HG03565 (cell line): ENCODE results near the gene SERPINA6.
"Not testable (repeated sequence)": the region's sequence is repeated elsewhere in the genome, so short reads cannot be mapped to it uniquely, and the experiment has no call there.

Source experiments
- ATAC-seq: cut with Tn5 transposase; IDR thresholded peaks from one replicate; pipeline ENCODE4 v1.9.1; 2021; ENCODE audit warnings: mild to moderate bottlenecking, moderate library complexity; ENCODE audit not compliant: unreplicated experiment

The SERPINA6 gene

DNA sequence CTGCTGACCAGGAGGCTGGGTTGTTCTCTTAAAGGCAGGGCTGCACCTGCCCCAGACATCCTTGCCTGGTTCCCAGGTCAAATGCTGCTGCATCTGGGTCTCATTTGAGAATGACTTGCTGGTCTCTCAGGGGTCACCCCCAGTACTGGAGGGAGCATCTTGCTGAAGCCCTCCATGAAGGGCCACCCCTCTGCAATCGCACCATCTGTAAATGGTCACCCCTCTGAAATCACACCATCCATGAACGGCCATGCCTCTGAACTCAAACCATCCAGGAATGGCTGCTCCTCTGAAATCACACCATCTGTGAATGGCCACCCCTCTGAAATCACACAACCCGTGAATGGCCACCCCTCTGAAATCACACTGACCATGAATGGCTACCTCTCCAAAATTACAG lies 7.3 kb upstream of the SERPINA6 start:
- ATAC-seq, result no peak

DNA sequence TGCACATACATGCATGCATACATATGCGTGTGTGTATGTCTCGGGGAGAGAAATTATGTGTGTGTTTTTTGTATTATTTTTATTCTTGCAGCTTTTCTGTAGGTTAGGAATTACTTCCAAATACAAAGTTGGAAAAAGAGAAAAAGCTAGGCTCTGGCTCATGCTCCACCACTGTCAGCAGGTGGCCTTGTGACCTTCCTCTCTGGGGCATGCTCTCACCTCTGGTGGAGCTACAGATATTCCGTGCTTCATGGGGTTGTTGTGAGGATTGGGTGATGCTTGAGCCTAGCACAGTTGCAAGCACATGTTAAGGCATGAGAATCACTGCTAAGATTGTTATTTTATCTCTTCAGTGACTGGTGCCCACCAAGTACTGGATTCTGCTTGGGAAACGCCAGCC lies 6.7 kb upstream of the SERPINA6 start:
- no peak for ATAC-seq

- ATAC-seq, result no peak
Measured at GRCh38 chr14:94328196-94328595, 5.1 kb upstream of the SERPINA6 start.

DNA sequence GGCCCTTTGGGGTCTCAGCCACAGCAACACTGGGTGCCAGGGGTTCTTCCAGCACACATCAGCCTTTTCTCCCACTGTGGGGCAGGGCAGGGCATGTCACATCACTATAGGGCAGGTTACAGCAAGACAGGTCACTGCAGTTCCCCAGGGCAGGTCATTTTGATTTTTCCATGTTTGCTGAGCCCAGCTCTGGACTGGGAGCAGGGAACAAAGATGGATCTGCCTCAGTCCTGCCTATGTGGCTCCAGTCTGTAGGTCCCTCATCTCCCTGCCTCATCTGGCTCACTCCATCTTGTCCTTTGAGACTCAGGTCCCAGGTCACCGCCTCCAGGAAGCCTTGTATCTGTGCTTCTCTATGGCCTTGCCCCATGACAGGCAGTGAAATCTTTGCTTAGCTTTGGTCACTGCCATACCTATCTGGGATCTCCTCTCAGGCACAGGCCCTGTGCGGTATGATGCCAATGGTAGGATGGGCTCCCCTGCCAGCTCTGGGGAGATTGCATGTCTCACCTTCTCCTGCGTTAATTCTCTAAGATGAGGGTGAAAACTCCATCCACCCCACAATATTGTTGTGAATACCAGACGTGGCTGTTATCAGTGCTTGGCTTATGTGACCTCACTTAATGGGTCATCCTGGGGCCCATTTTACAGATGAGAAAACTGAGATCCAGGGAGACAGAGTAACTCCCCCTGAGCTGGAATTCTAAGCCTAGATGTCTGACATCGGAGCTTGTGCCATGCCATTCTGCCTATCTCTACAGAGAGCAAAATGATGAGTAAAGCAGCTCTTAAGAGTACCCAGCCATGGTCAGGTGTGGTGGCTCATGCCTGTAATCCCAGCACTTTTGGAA lies 1.5 kb downstream of the SERPINA6 start:
- ATAC-seq, result no peak

DNA sequence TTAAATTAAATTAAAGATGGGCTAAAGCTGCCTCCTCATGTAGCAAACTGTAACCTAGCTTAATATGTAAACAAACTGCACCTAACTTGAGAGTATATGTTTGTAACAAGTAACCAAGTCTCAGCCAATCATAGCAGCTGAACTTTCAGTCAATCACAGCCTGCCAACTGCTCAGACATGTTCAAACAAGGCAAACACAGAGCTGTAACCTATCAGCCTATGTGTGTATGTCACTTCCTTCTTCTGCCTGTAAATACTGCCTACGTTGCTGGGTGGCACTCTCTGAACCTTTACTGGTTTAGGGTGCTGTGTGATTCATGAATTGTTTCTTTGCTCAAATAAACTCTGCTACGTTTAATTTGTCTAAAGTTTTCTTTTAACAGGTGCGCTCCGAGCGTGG lies 2.9 kb downstream of the SERPINA6 start:
- no peak for ATAC-seq

GRCh38 chr14:94317259-94317658 lies 5.9 kb downstream of the SERPINA6 start:
- no peak for ATAC-seq

DNA sequence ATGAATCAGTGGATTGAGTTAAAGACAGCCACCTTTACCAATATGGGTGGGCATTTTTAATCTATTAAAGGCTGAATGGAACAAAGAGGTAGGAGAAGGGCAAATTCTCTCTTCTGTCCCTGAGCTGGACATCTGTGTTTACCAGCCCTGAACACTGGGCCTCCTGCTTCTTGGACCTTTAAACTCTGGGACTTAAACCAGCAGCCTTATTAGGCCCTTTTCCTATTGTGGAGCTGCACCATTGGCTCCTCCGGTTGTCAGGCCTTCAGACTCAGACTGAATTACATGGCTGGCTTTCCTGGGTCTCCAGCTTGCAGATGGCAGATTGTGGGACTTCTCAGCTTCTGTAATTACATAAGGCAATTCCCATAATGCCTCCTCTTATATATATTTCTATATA lies 6.4 kb downstream of the SERPINA6 start:
- no peak for ATAC-seq

- ATAC-seq, result no peak
Measured at GRCh38 chr14:94314890-94315289, 8.2 kb downstream of the SERPINA6 start.

GRCh38 chr14:94313991-94314655 lies 9.0 kb downstream of the SERPINA6 start:
- ATAC-seq, result no peak

- ATAC-seq, result no peak
Measured at GRCh38 chr14:94312481-94313246, 10.5 kb downstream of the SERPINA6 start.

GRCh38 chr14:94310248-94310647 lies 12.9 kb downstream of the SERPINA6 start:
- no peak for ATAC-seq

DNA sequence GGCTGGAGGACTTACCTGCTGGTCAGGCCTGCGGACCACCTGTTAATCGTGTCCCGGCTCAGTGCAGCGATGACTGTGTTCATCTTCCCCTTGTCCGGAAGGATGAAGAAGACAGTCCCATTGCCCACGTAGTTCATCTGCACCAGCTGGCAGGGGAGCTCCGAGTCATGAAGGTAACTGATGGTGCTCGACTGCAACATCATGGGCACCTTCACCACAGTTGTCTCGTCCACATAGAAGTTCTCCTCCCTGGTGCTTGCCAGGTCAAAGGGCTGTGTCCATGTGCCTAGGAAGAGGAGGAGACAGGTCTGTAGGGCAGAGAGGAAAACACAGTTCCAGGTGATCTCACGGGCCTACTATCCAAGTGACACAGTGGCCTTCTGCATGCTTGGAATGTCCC lies 13.4 kb downstream of the SERPINA6 start:
- ATAC-seq, result no peak

DNA sequence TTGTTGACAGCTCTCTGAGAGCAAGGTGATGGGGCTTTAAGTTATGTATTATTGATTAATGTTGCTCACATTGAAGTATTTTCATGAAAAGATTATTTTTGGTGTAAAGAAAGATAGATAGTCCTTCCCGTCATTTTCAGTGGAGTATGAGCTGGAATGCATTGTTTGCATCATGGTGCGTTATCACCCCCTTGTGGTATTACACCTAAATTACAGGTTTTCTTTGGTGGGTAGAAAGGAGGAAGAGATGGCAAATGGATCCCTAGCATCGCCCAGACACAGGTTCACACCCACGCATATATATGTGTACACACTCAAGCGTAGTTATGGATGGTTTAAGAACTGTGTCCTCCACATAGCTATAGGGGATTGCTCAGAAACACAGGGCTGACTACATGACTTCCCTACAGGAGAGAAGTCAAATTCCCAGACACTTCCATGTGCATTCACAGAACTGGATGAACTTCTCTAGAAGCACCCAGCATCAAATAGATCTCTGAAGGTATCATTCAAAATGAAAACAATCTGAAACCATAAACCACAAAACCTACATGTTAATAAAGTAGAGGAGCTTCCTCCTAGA lies 15.6 kb downstream of the SERPINA6 start:
- no peak for ATAC-seq

- ATAC-seq, result no peak
Measured at GRCh38 chr14:94306047-94306978, 16.8 kb downstream of the SERPINA6 start.

GRCh38 chr14:94305620-94306019 lies 17.5 kb downstream of the SERPINA6 start:
- ATAC-seq, result no peak

DNA sequence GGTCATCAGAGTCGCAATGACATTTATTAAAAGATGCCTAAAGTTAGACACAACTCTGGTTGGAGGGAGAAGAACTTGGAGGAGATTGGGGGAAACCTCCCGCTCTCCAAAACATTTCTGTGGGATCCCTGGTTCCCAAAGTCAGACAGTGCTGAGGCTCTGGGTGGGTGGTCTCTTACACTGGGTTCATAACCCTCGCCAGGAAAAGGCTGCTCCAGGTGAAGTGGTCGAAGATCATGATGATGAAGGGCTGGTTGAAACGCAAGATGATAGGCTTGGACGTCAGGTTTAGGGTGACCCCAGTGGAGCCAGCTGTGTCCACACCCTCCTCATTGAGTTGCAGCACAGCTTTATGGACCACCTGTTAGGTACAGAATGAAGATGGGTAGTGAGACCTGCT lies 18.9 kb downstream of the SERPINA6 start:
- no peak for ATAC-seq

DNA sequence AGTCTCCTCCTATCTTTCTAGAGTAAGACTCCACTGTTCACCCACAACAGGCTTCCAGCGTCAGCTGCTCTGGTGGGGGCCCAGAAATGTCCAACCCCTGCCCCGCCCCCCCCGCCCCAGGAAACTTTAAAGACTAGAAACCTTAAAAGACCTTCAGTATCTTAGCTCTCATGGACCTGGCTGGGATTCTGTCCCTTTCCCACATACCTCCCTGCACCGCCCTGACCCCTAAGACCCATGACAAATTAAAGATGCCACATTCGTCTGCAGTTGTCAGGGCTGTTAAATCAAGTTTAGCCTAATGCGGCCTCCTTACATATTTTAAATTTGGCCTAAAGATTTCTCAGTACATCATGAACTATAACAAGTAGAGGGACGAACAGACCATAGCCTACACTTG lies 20.0 kb downstream of the SERPINA6 start:
- no peak for ATAC-seq

GRCh38 chr14:94298130-94298529 lies 25.0 kb downstream of the SERPINA6 start:
- no peak for ATAC-seq

DNA sequence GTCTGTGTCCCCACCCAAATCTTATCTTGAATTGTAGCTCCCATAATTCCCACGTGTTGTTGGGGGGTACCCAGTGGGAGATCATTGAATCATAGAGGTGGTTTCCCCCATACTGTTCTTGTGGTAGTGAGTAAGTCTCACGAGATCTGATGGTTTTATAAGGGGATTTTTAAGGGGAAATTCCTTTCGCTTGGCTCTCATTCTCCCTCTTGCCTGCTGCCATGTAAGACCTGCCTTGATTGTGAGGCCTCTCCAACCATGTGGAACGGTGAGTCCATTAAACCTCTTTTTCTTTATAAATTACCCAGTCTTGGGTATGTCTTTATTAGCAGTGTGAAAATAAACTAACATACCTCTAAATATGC lies 27.0 kb downstream of the SERPINA6 start:
- ATAC-seq, result not testable (repeated sequence)
